HG03442 (cell line): Measurements from ENCODE around the gene RAD23B.

Experiments
- ATAC-seq: cut with Tn5 transposase; IDR thresholded peaks from one replicate; pipeline ENCODE4 v1.9.1; 2021; ENCODE audit warnings: mild to moderate bottlenecking, moderate library complexity; ENCODE audit not compliant: unreplicated experiment

RAD23B gene

GRCh38 chr9:107373809-107374208 is 90.7 kb downstream of the RAD23B start:
- no peak for ATAC-seq

DNA sequence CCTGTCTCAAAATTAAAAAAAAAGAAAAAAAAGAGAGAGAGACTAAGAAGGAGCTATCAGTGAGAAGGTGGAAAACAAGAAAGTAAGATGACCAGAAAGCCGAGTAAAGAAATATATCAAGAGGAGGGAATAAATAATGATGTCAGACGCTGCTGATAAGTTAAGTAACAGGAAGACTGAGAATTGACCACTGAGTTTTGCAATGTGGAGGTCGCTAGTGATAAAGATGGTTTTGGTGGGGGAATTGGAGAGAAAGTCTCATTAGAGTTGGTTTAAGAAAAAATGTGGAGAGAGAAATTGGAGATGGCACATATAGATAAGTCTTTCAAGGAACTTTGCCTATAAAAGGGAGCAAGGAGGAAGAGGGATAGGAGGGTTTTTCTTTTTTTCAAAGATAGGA is 91.9 kb downstream of the RAD23B start:
- ATAC-seq = no peak

GRCh38 chr9:107375651-107376369 is 92.7 kb downstream of the RAD23B start:
- ATAC-seq = no peak

DNA sequence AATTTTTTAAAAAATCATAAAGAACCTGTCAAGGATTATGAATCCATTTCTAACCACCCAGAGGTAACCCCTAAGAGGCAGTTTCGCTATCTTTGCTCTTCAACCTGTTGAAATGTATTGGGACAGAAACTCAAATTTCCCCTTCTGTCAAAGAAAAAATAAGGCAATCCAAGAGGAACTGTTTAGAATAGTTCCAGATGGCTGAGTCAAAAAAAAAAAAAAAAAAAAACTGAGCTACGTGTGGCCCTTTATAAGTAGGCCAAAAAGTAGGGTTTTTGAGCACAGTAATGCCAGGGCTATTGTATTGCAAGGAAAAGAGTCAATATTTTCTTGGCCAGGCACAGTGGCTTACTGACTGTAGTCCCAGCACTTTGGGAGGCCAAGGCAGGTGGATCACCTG is 94.9 kb downstream of the RAD23B start:
- ATAC-seq = no peak
